ENCODE results near the gene MAFG.

DNA sequence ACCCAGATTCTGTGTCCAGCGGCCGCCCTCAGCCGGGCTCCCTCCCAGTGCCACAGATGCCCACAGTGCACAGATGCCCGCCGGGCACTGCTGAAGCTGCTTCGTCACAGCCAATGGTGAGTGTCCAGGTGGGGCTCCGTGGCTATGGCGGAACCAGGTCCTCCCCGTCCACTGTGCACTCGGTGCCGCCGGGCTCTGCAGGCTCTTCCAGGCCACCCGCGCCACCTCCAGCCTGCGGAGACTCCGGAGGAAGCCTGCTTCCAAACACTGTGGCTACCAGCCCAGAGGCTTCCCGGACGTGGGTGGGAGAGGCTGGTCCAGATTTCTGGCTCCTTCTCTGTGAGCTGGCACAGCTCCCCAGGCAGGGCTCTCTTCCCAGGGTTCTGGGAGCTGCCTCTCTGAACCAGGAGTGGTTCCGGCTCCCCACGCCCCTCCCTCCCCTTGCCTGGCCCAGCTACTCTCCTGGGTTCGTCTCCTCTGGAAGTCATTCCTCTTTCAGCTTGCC lies 12.4 kb upstream of the MAFG start:
- TF ChIP-seq ZC3H10 (CRISPR knock-in tag; IDR thresholded peaks at IDR 0.05) (no peak), CREB5 (CRISPR knock-in tag; IDR thresholded peaks at IDR 0.05; ENCODE audit: low read depth) (no peak), GLIS3 (CRISPR knock-in tag; IDR thresholded peaks at IDR 0.05) (no peak), ISL1 (CRISPR knock-in tag; IDR thresholded peaks at IDR 0.05) (no peak), ARNTL (CRISPR knock-in tag; IDR thresholded peaks at IDR 0.05; ENCODE audit: borderline replicate concordance, low read depth) (no peak), ZNF70 (CRISPR knock-in tag; IDR thresholded peaks at IDR 0.05) (no peak)
- TF ChIP-seq, protein P1, sequence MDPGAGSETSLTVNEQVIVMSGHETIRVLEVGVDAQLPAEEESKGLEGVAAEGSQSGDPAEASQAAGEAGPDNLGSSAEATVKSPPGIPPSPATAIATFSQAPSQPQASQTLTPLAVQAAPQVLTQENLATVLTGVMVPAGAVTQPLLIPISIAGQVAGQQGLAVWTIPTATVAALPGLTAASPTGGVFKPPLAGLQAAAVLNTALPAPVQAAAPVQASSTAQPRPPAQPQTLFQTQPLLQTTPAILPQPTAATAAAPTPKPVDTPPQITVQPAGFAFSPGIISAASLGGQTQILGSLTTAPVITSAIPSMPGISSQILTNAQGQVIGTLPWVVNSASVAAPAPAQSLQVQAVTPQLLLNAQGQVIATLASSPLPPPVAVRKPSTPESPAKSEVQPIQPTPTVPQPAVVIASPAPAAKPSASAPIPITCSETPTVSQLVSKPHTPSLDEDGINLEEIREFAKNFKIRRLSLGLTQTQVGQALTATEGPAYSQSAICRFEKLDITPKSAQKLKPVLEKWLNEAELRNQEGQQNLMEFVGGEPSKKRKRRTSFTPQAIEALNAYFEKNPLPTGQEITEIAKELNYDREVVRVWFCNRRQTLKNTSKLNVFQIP (CRISPR knock-in tag; IDR thresholded peaks at IDR 0.05; ENCODE audit: borderline replicate concordance, low read depth), result no peak
